ENCODE measurements around the gene COX11.

The COX11 gene

DNA sequence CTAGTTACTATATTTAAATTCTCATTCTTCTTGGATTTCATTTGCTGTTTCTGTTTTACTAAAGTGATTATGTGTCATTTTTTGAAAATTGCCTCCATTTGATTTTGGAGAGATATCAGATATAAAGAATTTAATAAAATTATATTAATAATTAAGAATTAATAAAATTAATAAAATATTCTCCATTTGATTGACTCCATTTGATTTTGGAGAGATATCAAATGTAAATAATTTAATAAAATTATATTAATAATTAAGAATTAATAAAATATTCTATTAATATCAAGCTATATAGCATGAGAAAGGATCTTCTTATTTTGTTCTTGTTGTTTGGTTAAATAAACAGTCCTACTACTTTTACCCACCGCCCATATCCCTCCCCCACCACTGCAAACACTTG, 23.1 kb upstream of the COX11 start:
- TF ChIP-seq, protein P1, sequence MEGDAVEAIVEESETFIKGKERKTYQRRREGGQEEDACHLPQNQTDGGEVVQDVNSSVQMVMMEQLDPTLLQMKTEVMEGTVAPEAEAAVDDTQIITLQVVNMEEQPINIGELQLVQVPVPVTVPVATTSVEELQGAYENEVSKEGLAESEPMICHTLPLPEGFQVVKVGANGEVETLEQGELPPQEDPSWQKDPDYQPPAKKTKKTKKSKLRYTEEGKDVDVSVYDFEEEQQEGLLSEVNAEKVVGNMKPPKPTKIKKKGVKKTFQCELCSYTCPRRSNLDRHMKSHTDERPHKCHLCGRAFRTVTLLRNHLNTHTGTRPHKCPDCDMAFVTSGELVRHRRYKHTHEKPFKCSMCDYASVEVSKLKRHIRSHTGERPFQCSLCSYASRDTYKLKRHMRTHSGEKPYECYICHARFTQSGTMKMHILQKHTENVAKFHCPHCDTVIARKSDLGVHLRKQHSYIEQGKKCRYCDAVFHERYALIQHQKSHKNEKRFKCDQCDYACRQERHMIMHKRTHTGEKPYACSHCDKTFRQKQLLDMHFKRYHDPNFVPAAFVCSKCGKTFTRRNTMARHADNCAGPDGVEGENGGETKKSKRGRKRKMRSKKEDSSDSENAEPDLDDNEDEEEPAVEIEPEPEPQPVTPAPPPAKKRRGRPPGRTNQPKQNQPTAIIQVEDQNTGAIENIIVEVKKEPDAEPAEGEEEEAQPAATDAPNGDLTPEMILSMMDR (IDR thresholded peaks at IDR 0.05; ENCODE audit: insufficient read depth, missing control alignments): no peak
- DNase-seq (ENCODE audit: insufficient read length, low spot score): no peak
- FAIRE-seq: no peak

DNA sequence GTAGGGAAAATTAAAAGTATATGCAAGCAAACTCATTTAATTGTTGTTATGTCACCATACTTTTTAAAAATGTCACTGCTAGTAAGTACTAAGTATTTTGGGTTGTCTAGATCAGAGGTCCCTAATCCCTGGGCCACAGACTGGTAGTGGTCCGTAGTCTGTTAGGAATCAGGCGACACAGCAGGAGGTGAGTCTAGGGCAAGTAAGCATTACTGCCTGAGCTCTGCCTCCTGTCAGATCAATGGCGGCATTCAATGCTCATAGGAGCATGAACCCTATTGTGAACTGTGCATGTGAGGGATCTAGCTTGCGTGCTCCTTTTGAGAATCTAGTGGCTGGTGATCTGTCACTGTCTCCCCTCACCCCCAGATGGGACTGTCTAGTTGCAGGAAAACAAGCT, 21.7 kb upstream of the COX11 start:
- FAIRE-seq (no peak), DNase-seq (ENCODE audit: insufficient read length, low spot score) (no peak)
- TF ChIP-seq, protein P1 (IDR thresholded peaks at IDR 0.05; ENCODE audit: insufficient read depth, missing control alignments): no peak

DNA sequence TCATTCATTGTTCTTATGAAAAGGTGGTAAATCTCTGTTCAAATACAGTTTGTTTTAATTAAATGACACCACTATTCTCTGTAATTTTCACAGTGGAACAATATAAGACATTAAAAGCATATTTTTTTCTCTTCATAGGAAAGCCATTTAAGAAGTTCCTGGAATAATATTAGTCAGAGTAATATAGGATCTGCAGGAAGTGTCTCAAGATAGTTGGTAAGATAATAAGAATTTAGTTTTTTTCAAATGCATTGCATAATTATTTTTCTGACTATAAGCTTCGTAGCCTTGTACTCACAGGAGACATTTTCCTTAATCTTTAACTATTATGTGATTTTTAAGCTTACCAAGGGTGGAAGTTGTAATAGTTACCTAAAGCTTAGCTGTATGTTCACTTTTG, 17.0 kb upstream of the COX11 start:
- DNase-seq (ENCODE audit: insufficient read length, low spot score) (no peak), FAIRE-seq (no peak)
- TF ChIP-seq, protein P1 (IDR thresholded peaks at IDR 0.05; ENCODE audit: insufficient read depth, missing control alignments): no peak

DNA sequence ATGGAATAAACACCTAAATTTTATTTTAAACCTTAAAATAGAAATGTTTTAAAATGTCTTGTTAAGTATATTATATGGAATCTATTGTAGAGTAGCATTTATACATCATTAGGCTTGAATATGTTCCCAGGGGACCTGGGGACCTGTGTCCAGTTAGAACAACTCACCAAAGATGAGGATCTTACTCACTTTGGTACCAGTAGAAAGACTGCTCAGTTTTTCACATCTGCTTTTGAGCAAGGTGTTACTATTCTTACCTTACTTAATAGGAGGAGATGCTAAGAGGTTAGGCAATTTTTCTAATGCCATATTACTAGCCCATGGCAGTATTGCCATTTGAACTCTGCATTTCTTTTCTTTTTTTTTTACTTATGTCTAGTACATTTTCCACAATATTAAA, 14.8 kb upstream of the COX11 start:
- TF ChIP-seq, protein P1 (IDR thresholded peaks at IDR 0.05; ENCODE audit: insufficient read depth, missing control alignments): no peak
- FAIRE-seq: no peak

DNA sequence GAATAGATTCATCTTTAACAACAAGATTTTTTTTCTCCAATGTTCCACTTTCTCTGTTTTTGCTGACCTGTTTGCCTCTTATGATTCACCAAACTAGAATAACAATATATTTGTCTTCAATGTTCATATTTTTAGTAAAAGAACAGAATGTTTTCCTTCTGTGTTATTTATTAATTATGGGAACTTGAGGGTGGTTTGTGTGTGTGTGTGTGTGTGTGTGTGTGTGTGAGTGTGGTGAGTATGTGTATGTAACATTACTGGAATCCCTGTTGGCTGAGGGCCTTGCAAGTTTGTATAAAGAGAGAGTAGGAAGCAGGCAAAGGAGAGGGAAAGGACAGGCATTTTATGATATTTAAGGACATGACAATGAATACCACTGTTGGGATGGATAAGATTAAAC, 13.9 kb upstream of the COX11 start:
- DNase-seq (ENCODE audit: insufficient read length, low spot score) (no peak), FAIRE-seq (no peak)
- TF ChIP-seq, protein P1 (IDR thresholded peaks at IDR 0.05; ENCODE audit: insufficient read depth, missing control alignments): no peak

More for the DNA sequence above, 14.8 kb upstream of the COX11 start:
- DNase-seq (ENCODE audit: insufficient read length, low spot score): no peak

DNA sequence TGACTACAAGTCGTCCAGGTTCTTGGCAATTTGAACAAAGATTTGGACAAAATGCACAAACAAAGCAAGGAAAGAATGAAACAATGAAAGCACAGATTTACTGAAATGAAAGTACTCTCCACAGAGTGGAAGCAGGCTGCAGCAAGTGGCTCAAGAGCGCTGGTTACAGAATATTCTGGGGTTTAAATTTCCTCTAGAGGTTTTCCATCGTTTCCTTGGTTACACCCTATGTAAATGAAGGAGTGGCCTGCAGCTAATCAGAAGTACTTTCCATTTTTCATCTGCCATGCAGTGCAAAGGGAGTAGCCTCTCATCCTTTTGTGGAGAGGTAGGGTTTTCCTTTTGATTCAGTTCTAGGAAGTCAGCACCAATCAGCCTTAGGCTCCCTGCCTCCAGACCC, 11.9 kb upstream of the COX11 start:
- FAIRE-seq: no peak
- no peak for DNase-seq (ENCODE audit: insufficient read length, low spot score)
- TF ChIP-seq, protein P1 (IDR thresholded peaks at IDR 0.05; ENCODE audit: insufficient read depth, missing control alignments): no peak

DNA sequence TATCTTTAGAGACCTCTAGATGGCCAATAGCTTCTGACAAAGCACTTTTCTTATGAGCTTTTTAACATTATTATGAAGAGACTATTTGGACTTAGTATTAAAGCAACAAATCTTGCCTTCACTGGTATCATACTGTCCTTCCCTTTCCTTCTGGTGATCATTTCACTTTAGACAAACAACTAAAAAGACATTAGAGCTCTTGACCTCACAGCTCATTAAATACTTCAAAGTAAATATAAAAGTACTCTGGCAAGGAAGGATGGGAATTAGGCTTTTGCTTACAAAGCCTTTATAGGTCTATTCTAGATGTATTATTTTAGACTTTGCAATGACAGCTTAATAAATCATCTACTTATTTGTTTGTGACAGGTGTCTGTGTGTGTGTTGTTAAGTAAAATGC, 11.2 kb upstream of the COX11 start:
- TF ChIP-seq, protein P1 (IDR thresholded peaks at IDR 0.05; ENCODE audit: insufficient read depth, missing control alignments): no peak
- DNase-seq (ENCODE audit: insufficient read length, low spot score): no peak
- FAIRE-seq: no peak
